Karpas-422 (cell line): ENCODE data around the gene SH3BP2. TPM values are rescaled to one million over a fixed set of nuclear protein-coding genes. Genes with fewer than 3 reads are reported as not detected.
A peak's percentile ranks its signal among the peaks of the same experiment; 100 is the strongest.

Experiments
- DNase-seq: peaks from one replicate; pipeline ENCODE4 v3.0.0-alpha.2; 2015
- H2AFZ ChIP-seq: fragments of 200-600 bp; sonication (generic); 2 replicates; pipeline ENCODE4 v1.6.1; 2014; ENCODE audit warnings: antibody characterized with exemption, low read length, mixed read lengths
- H3K27ac ChIP-seq: fragments of 200-600 bp; sonication (generic); 2 replicates; pipeline ENCODE4 v1.5.1; 2014; ENCODE audit warnings: mild to moderate bottlenecking, low read length, moderate library complexity
- H3K27me3 ChIP-seq: fragments of 200-600 bp; sonication (generic); 2 replicates; pipeline ENCODE4 v1.6.1; 2014; ENCODE audit warnings: low read length, mixed read lengths
- H3K36me3 ChIP-seq: fragments of 200-600 bp; sonication (generic); 2 replicates; pipeline ENCODE4 v1.6.1; 2014; ENCODE audit warnings: low read length, mixed read lengths; ENCODE audit not compliant: insufficient read depth
- H3K4me1 ChIP-seq: fragments of 200-600 bp; sonication (generic); 2 replicates; pipeline ENCODE4 v1.6.1; 2014; ENCODE audit warnings: mild to moderate bottlenecking, low read length, mixed read lengths
- H3K4me2 ChIP-seq: fragments of 200-600 bp; sonication (generic); 2 replicates; pipeline ENCODE4 v1.6.1; 2014; ENCODE audit warnings: low read length, low read depth, mild to moderate bottlenecking; ENCODE audit not compliant: poor library complexity, severe bottlenecking
- H3K4me3 ChIP-seq: fragments of 200-600 bp; sonication (generic); 2 replicates; pipeline ENCODE4 v1.5.1; 2014; ENCODE audit warnings: mild to moderate bottlenecking, antibody characterized with exemption, low read length, mixed read lengths
- H3K79me2 ChIP-seq: fragments of 200-600 bp; sonication (generic); 2 replicates; pipeline ENCODE4 v1.6.1; 2014; ENCODE audit warnings: mild to moderate bottlenecking, low read length, mixed read lengths
- H3K9ac ChIP-seq: fragments of 200-600 bp; sonication (generic); 2 replicates; pipeline ENCODE4 v1.6.0; 2014; ENCODE audit warnings: low read length
- H3K9me2 ChIP-seq: fragments of 200-600 bp; sonication (generic), shearing (Covaris generic); replicated peaks from 2 replicates; pipeline ENCODE4 v1.6.0; 2014; ENCODE audit warnings: mild to moderate bottlenecking, low read length, moderate library complexity; ENCODE audit not compliant: insufficient read depth
- H3K9me3 ChIP-seq: fragments of 300-700, 200-600 bp; sonication (generic); 2 replicates; pipeline ENCODE4 v1.6.1; 2014; ENCODE audit warnings: low read length, mixed read lengths
- H4K20me1 ChIP-seq: fragments of 200-600 bp; sonication (generic); 2 replicates; pipeline ENCODE4 v1.6.1; 2014; ENCODE audit warnings: mild to moderate bottlenecking, antibody characterized with exemption, low read length, low read depth; ENCODE audit not compliant: insufficient read depth
- total RNA-seq: library from RNA; depleted of rRNA; stranded (reverse); fragments of >200 nt; shearing (Covaris generic); gene quantifications from 2 replicates; pipeline ENCODE4 v1.2.3, GENCODE V29; 2014; ENCODE audit warnings: low replicate concordance

SH3BP2 gene
- total RNA-seq, 1 experiment from 2014 or later: 17.2 TPM

GRCh38 chr4:2842687-2843262, 49.9 kb downstream of the SH3BP2 start:
- Histone ChIP-seq H3K4me2 (peak overlapping the region; percentile 84), H3K4me1 (peaks cover 34% of the 10 kb centered on the region), H3K4me3 (peak overlapping the region; percentile 80), H3K79me2 (peaks cover 11% of the 10 kb centered on the region), H3K9ac (peak overlapping the region; percentile 82), H3K27ac (no peak overlapping the region), H3K9me2 (no peaks in the 10 kb centered on the region), H3K36me3 (no peaks in the 10 kb centered on the region; the same call in 1 of the 2 replicates), H2AFZ (peak overlapping the region; percentile 77; the same call in 1 of the 2 replicates), H4K20me1 (peaks cover 24% of the 10 kb centered on the region), H3K27me3 (no peaks in the 10 kb centered on the region), H3K9me3 (no peaks in the 10 kb centered on the region)
- DNase-seq: no peak

GRCh38 chr4:2843263-2843940, 50.5 kb downstream of the SH3BP2 start, which contains the start of gene ADD1:
ADD1 (plus strand) TSS chr4:2843844; CDS start chr4:2875916, 32,072 bp downstream.
- Histone ChIP-seq H4K20me1 (peaks cover 26% of the 10 kb centered on the region), H3K9me3 (no peaks in the 10 kb centered on the region), H3K9me2 (no peaks in the 10 kb centered on the region), H3K36me3 (no peaks in the 10 kb centered on the region; the same call in 1 of the 2 replicates), H2AFZ (peak within 1 kb of the TSS; percentile 77), H3K27me3 (no peaks in the 10 kb centered on the region), H3K4me1 (peaks cover 32% of the 10 kb centered on the region), H3K27ac (no peak within 1 kb of the TSS), H3K4me2 (peak within 1 kb of the TSS; percentile 84), H3K4me3 (peak within 1 kb of the TSS; percentile 80), H3K79me2 (peaks cover 11% of the 10 kb centered on the region), H3K9ac (peak within 1 kb of the TSS; percentile 82)
- DNase-seq: peak; percentile 97

GRCh38 chr4:2843941-2844584, 51.2 kb downstream of the SH3BP2 start:
- Histone ChIP-seq H3K9me2 (no peaks in the 10 kb centered on the region), H3K36me3 (no peaks in the 10 kb centered on the region; the same call in 1 of the 2 replicates), H3K4me2 (peak overlapping the region; percentile 84), H3K27me3 (no peaks in the 10 kb centered on the region), H3K9me3 (no peaks in the 10 kb centered on the region), H3K79me2 (peaks cover 11% of the 10 kb centered on the region), H4K20me1 (peaks cover 31% of the 10 kb centered on the region), H2AFZ (no peak overlapping the region), H3K27ac (no peak overlapping the region), H3K9ac (peak overlapping the region; percentile 82), H3K4me1 (peaks cover 33% of the 10 kb centered on the region), H3K4me3 (peak overlapping the region; percentile 80)
- DNase-seq: peak; percentile 58

GRCh38 chr4:2846172-2846571, 53.3 kb downstream of the SH3BP2 start:
- Histone ChIP-seq H3K27ac (no peak overlapping the region), H3K9me2 (no peaks in the 10 kb centered on the region), H2AFZ (no peak overlapping the region), H3K79me2 (peaks cover 11% of the 10 kb centered on the region), H3K4me1 (peaks cover 40% of the 10 kb centered on the region), H3K27me3 (no peaks in the 10 kb centered on the region), H3K4me2 (no peak overlapping the region), H3K9me3 (no peaks in the 10 kb centered on the region), H3K9ac (no peak overlapping the region), H4K20me1 (peaks cover 48% of the 10 kb centered on the region), H3K4me3 (no peak overlapping the region), H3K36me3 (no peaks in the 10 kb centered on the region)
- no peak for DNase-seq

GRCh38 chr4:2847302-2847871, 54.5 kb downstream of the SH3BP2 start:
- Histone ChIP-seq H3K9me3 (no peaks in the 10 kb centered on the region), H3K27ac (no peak overlapping the region), H3K4me3 (no peak overlapping the region), H3K9ac (no peak overlapping the region), H3K27me3 (no peaks in the 10 kb centered on the region), H3K79me2 (peaks cover 11% of the 10 kb centered on the region), H3K4me1 (peaks cover 47% of the 10 kb centered on the region), H2AFZ (no peak overlapping the region), H3K9me2 (no peaks in the 10 kb centered on the region), H3K36me3 (no peaks in the 10 kb centered on the region), H3K4me2 (no peak overlapping the region), H4K20me1 (peaks cover 56% of the 10 kb centered on the region)
- DNase-seq: no peak

- Histone ChIP-seq H3K9ac (no peak overlapping the region), H3K4me1 (peaks cover 43% of the 10 kb centered on the region), H3K4me2 (no peak overlapping the region), H3K27me3 (no peaks in the 10 kb centered on the region), H3K4me3 (no peak overlapping the region), H3K27ac (no peak overlapping the region), H3K36me3 (no peaks in the 10 kb centered on the region), H4K20me1 (peaks cover 63% of the 10 kb centered on the region), H3K9me2 (no peaks in the 10 kb centered on the region), H3K9me3 (no peaks in the 10 kb centered on the region), H2AFZ (no peak overlapping the region), H3K79me2 (peaks cover 11% of the 10 kb centered on the region)
- no peak for DNase-seq
These were observed 55.6 kb downstream of the SH3BP2 start for GRCh38 chr4:2848449-2848848.

- Histone ChIP-seq H3K4me1 (peaks cover 41% of the 10 kb centered on the region), H3K36me3 (no peaks in the 10 kb centered on the region), H4K20me1 (peaks cover 63% of the 10 kb centered on the region), H3K4me3 (no peak overlapping the region), H3K27ac (no peak overlapping the region), H3K9me3 (no peaks in the 10 kb centered on the region), H3K4me2 (no peak overlapping the region), H3K9me2 (no peaks in the 10 kb centered on the region), H3K27me3 (no peaks in the 10 kb centered on the region), H2AFZ (no peak overlapping the region), H3K79me2 (peaks cover 10% of the 10 kb centered on the region), H3K9ac (no peak overlapping the region)
- DNase-seq: no peak
These were observed 56.6 kb downstream of the SH3BP2 start for GRCh38 chr4:2849267-2850152.
